H1 (cell line): ENCODE results near the gene FGF6. TPM values are rescaled to one million over a fixed set of nuclear protein-coding genes. Genes with fewer than 3 reads are reported as not detected.

ENCODE experiments used
- ATF3 ChIP-seq: IDR thresholded peaks from 2 replicates; pipeline ENCODE4 v1.6.1; 2011; ENCODE audit warnings: low read depth, mild to moderate bottlenecking, low read length; ENCODE audit not compliant: insufficient read depth
- PHF8 ChIP-seq: fragments of 200-600 bp; sonication (generic); conservative IDR thresholded peaks from 2 replicates; pipeline ENCODE4 v1.7.1; 2012; ENCODE audit warnings: low read depth, mild to moderate bottlenecking, inconsistent platforms, low read length, moderate library complexity
- polyA plus RNA-seq, 7 experiments: library from polyadenylated mRNA; depleted of rRNA in 3 of 7; stranded (reverse) in 5 of 7; unstranded in 2 of 7; fragments of >200 nt in 5 of 7; fragments of 200-250 nt in 2 of 7; gene quantifications; 1 replicate in 5 of 7; 2 replicates in 1 of 7; 4 replicates in 1 of 7; pipeline versions ENCODE4 v1.2.1 to v1.2.3, GENCODE V29; 2011 to 2013; ENCODE audit warnings: missing spikeins in 2 of 7, mixed read lengths in 2 of 7
- total RNA-seq: library from RNA; stranded (reverse); fragmentation: NEBNext Ultra II Directional; extraction: Animal tissue kit (Norgen Biotek cat#: 25700); gene quantifications from 2 replicates; pipeline ENCODE4 v1.2.1, GENCODE V29; 2021

The FGF6 gene
- total and polyA plus RNA-seq, 2 of the 8 experiments (the other 6 are each of a cell fraction or from before 2014, with no cell fraction given), result not detected

- TF ChIP-seq ATF3 (no peak), PHF8 (no peak)
These were observed 40.6 kb upstream of the FGF6 start (continued) for GRCh38 chr12:4486049-4486699.
